Fibroblast of skin of left quadriceps (primary cell): ENCODE measurements around the gene DNAH11.
"Not testable (repeated sequence)": the region's sequence is repeated elsewhere in the genome, so short reads cannot be mapped to it uniquely, and the experiment has no call there.

Experiments used
- DNase-seq, 2 experiments: peaks; one replicate each; pipeline ENCODE4 v3.0.0-alpha.2; 2013; ENCODE audit warnings: low read depth in 2 of 2

Gene DNAH11

GRCh38 chr7:21771906-21772610 lies 229.2 kb downstream of the DNAH11 start:
- DNase-seq, result no peak

GRCh38 chr7:21773326-21773725 lies 230.5 kb downstream of the DNAH11 start:
- no peak for DNase-seq

- no peak for DNase-seq
Observed at GRCh38 chr7:21777921-21778320, 235.1 kb downstream of the DNAH11 start.

GRCh38 chr7:21778953-21779352 lies 236.1 kb downstream of the DNAH11 start:
- no peak for DNase-seq

GRCh38 chr7:21782996-21783395 lies 240.2 kb downstream of the DNAH11 start:
- DNase-seq, result no peak

- DNase-seq, result no peak
Observed at GRCh38 chr7:21784989-21785388, 242.2 kb downstream of the DNAH11 start.

GRCh38 chr7:21805791-21806190 lies 263.0 kb downstream of the DNAH11 start:
- DNase-seq, result no peak

GRCh38 chr7:21806388-21806787 lies 263.5 kb downstream of the DNAH11 start:
- no peak for DNase-seq

- no peak for DNase-seq
Observed at GRCh38 chr7:21819048-21819447, 276.2 kb downstream of the DNAH11 start.

GRCh38 chr7:21828841-21829240 lies 286.0 kb downstream of the DNAH11 start:
- no peak for DNase-seq

GRCh38 chr7:21829731-21830130 lies 286.9 kb downstream of the DNAH11 start:
- DNase-seq, result no peak

GRCh38 chr7:21844742-21845141 lies 301.9 kb downstream of the DNAH11 start:
- DNase-seq, result no peak

- no peak for DNase-seq
Observed at GRCh38 chr7:21850531-21851285, 307.9 kb downstream of the DNAH11 start.

GRCh38 chr7:21851559-21851967 lies 308.7 kb downstream of the DNAH11 start:
- no peak for DNase-seq

GRCh38 chr7:21865631-21866204 lies 322.9 kb downstream of the DNAH11 start:
- DNase-seq, result not testable (repeated sequence)

GRCh38 chr7:21866731-21867130 lies 323.9 kb downstream of the DNAH11 start:
- no peak for DNase-seq

- no peak for DNase-seq
Observed at GRCh38 chr7:21867226-21867625, 324.4 kb downstream of the DNAH11 start.

- no peak for DNase-seq
Observed at GRCh38 chr7:21867816-21868575, 325.2 kb downstream of the DNAH11 start.

- DNase-seq, result no peak
Observed at GRCh38 chr7:21868576-21868850, 325.7 kb downstream of the DNAH11 start.

GRCh38 chr7:21869785-21870402 lies 327.1 kb downstream of the DNAH11 start:
- no peak for DNase-seq

- no peak for DNase-seq
Observed at GRCh38 chr7:21883069-21883468, 340.2 kb downstream of the DNAH11 start.

- not testable (repeated sequence) for DNase-seq
Observed at GRCh38 chr7:21883501-21883900, 340.7 kb downstream of the DNAH11 start.
